Duodenal mucosa (tissue), 2 donors: ENCODE results near the gene PRM3.

Experiments used
- H3K27ac ChIP-seq: one replicate; pipeline ENCODE4 v1.7.0; 2013; ENCODE audit warnings: low read depth, low read length
- H3K27me3 ChIP-seq, 2 donors: one replicate each; pipeline ENCODE4 v1.7.0; 2013; ENCODE audit warnings: low read length in 2 of 2, control low read depth in 1 of 2; ENCODE audit not compliant: insufficient read depth in 2 of 2, control insufficient read depth in 1 of 2
- H3K36me3 ChIP-seq, 2 donors: one replicate each; pipeline ENCODE4 v1.7.0; 2013; ENCODE audit warnings: low read length in 2 of 2, control low read depth in 1 of 2; ENCODE audit not compliant: insufficient read depth in 2 of 2, control insufficient read depth in 1 of 2
- H3K4me1 ChIP-seq, 2 donors: one replicate each; pipeline ENCODE4 v1.7.0; 2013; ENCODE audit warnings: low read length in 2 of 2, control low read depth in 1 of 2; ENCODE audit not compliant: insufficient read depth in 2 of 2, control insufficient read depth in 1 of 2
- H3K4me3 ChIP-seq, 2 donors: one replicate each; pipeline ENCODE4 v1.7.0; 2013; ENCODE audit warnings: low read length in 2 of 2, low read depth in 1 of 2
- H3K9ac ChIP-seq, 2 donors: one replicate each; pipeline ENCODE4 v1.7.0; 2013; ENCODE audit warnings: low read length in 2 of 2, low read depth in 1 of 2
- H3K9me3 ChIP-seq, 2 donors: one replicate each; pipeline ENCODE4 v1.7.0; 2013; ENCODE audit warnings: low read length in 2 of 2, control low read depth in 1 of 2; ENCODE audit not compliant: control insufficient read depth in 1 of 2

Gene PRM3

GRCh38 chr16:11241480-11242204 is 31.8 kb downstream of the PRM3 start:
- Histone ChIP-seq H3K27me3 (no peaks in the 10 kb centered on the region), H3K4me1 (peaks cover 0 to 6% of the 10 kb centered on the region in 2 donors), H3K4me3 (no peak overlapping the region), H3K9me3 (no peaks in the 10 kb centered on the region), H3K9ac (no peak overlapping the region), H3K27ac (no peak overlapping the region), H3K36me3 (no peaks in the 10 kb centered on the region)

- Histone ChIP-seq H3K4me3 (peak overlapping the region; percentile 4 to 30), H3K4me1 (peaks cover 0 to 6% of the 10 kb centered on the region in 2 donors), H3K27ac (no peak overlapping the region), H3K27me3 (no peaks in the 10 kb centered on the region), H3K36me3 (no peaks in the 10 kb centered on the region), H3K9ac (peak overlapping the region in 1 of 2 donors; percentile 54), H3K9me3 (no peaks in the 10 kb centered on the region)
Observed at GRCh38 chr16:11240636-11241473, 32.6 kb downstream of the PRM3 start.

GRCh38 chr16:11239644-11240632 is 33.5 kb downstream of the PRM3 start:
- Histone ChIP-seq H3K9me3 (no peaks in the 10 kb centered on the region), H3K4me3 (peak overlapping the region in 1 of 2 donors; percentile 30), H3K27me3 (no peaks in the 10 kb centered on the region), H3K9ac (no peak overlapping the region), H3K36me3 (no peaks in the 10 kb centered on the region), H3K4me1 (peaks cover under 1 to 6% of the 10 kb centered on the region in 2 donors), H3K27ac (no peak overlapping the region)

- no peak overlapping the region for H3K27ac ChIP-seq
- no peak overlapping the region for H3K4me3 ChIP-seq
- H3K27me3 ChIP-seq, result no peaks in the 10 kb centered on the region
- H3K4me1 ChIP-seq, result peaks cover 4 to 6% of the 10 kb centered on the region in 2 donors
- H3K9ac ChIP-seq, result no peak overlapping the region
- no peaks in the 10 kb centered on the region for H3K9me3 ChIP-seq
- no peaks in the 10 kb centered on the region for H3K36me3 ChIP-seq
Observed at GRCh38 chr16:11238272-11239202, 34.9 kb downstream of the PRM3 start.

- Histone ChIP-seq H3K9ac (no peak overlapping the region), H3K4me3 (no peak overlapping the region), H3K4me1 (peaks cover 7 to 11% of the 10 kb centered on the region in 2 donors), H3K9me3 (no peaks in the 10 kb centered on the region), H3K27me3 (no peaks in the 10 kb centered on the region), H3K27ac (no peak overlapping the region), H3K36me3 (no peaks in the 10 kb centered on the region)
Observed at GRCh38 chr16:11236461-11237254, 36.8 kb downstream of the PRM3 start.

GRCh38 chr16:11235703-11235991 is 37.8 kb downstream of the PRM3 start:
- no peaks in the 10 kb centered on the region for H3K27me3 ChIP-seq
- no peak overlapping the region for H3K4me3 ChIP-seq
- no peaks in the 10 kb centered on the region for H3K36me3 ChIP-seq
- no peaks in the 10 kb centered on the region for H3K9me3 ChIP-seq
- H3K27ac ChIP-seq, result no peak overlapping the region
- H3K4me1 ChIP-seq, result peaks cover 7 to 8% of the 10 kb centered on the region in 2 donors
- no peak overlapping the region for H3K9ac ChIP-seq

GRCh38 chr16:11234884-11235702 is 38.3 kb downstream of the PRM3 start:
- H3K9ac ChIP-seq, result no peak overlapping the region
- H3K4me3 ChIP-seq, result no peak overlapping the region
- H3K36me3 ChIP-seq, result no peaks in the 10 kb centered on the region
- H3K27me3 ChIP-seq, result no peaks in the 10 kb centered on the region
- H3K4me1 ChIP-seq, result peaks cover 5 to 7% of the 10 kb centered on the region in 2 donors
- no peaks in the 10 kb centered on the region for H3K9me3 ChIP-seq
- H3K27ac ChIP-seq, result no peak overlapping the region

GRCh38 chr16:11233727-11234376 is 39.6 kb downstream of the PRM3 start:
- Histone ChIP-seq H3K36me3 (no peaks in the 10 kb centered on the region), H3K4me3 (no peak overlapping the region), H3K4me1 (peaks cover 5 to 7% of the 10 kb centered on the region in 2 donors), H3K27ac (no peak overlapping the region), H3K27me3 (no peaks in the 10 kb centered on the region), H3K9ac (no peak overlapping the region), H3K9me3 (no peaks in the 10 kb centered on the region)
